Measurements from ENCODE around the gene IL17RA. TPM values are rescaled to one million over a fixed set of nuclear protein-coding genes. Genes with fewer than 3 reads are reported as not detected.
"Not testable (repeated sequence)": the region's sequence is repeated elsewhere in the genome, so short reads cannot be mapped to it uniquely, and the experiment has no call there.

IL17RA gene
- total and polyA plus RNA-seq, 2 of the 4 experiments (the other 2 are of a cell fraction), result 5.2 to 15.3 TPM

GRCh38 chr22:17035976-17036841 is 48.6 kb upstream of the IL17RA start:
- H3K4me1 ChIP-seq (ENCODE audit: control insufficient read depth, insufficient read depth, low read length); intact Hi-C loops (cut with micrococcal nuclease); H3K56ac ChIP-seq (ENCODE audit: extremely low read depth, insufficient read depth, low read length); H3K4ac ChIP-seq (ENCODE audit: low read depth, low read length); H3K4me3 ChIP-seq (ENCODE audit: insufficient read depth, low read depth, low read length); H2BK15ac ChIP-seq (ENCODE audit: low read depth, low read length); H4K91ac ChIP-seq (ENCODE audit: insufficient read depth, low read depth, low read length); H3K4me2 ChIP-seq (ENCODE audit: low read depth, low read length); H3K79me1 ChIP-seq (ENCODE audit: low read depth in 1 of 2, low read length in 2 of 2); H2BK120ac ChIP-seq (ENCODE audit: low read depth, low read length); dilution Hi-C loops (cut with HindIII; ENCODE audit: low sequenced_read_pairs, unreplicated experiment); BruUV-seq (replicated peaks); H2BK20ac ChIP-seq (ENCODE audit: low read depth, low read length); in situ Hi-C loops (cut with MboI; ENCODE audit: low sequenced_read_pairs); H3K23ac ChIP-seq (ENCODE audit: low read depth, low read length); H3K27ac ChIP-seq (ENCODE audit: insufficient read depth, low read length); H4K8ac ChIP-seq (ENCODE audit: low read depth in 2 of 2, low read length in 2 of 2); CTCF ChIA-PET; H3K27me3 ChIP-seq (ENCODE audit: control insufficient read depth, insufficient read depth, low read length); DNase-seq; H2BK5ac ChIP-seq (ENCODE audit: low read depth, low read length, poor library complexity, severe bottlenecking); H3K18ac ChIP-seq (ENCODE audit: low read depth, low read length); H3K14ac ChIP-seq (replicated peaks; ENCODE audit: low read depth, low read length); H4K5ac ChIP-seq (ENCODE audit: low read depth, low read length); H3K9me3 ChIP-seq (ENCODE audit: control insufficient read depth, insufficient read depth, low read length); H3K9ac ChIP-seq (ENCODE audit: low read depth, low read length); H4K20me1 ChIP-seq (ENCODE audit: insufficient read depth, low read length); ATAC-seq (ENCODE audit: low read depth); H3K36me3 ChIP-seq (ENCODE audit: control insufficient read depth, insufficient read depth, low read length); POLR2A ChIA-PET (ENCODE audit: unreplicated experiment); H3K9me1 ChIP-seq (ENCODE audit: insufficient read depth, low read length); H2AK9ac ChIP-seq (replicated peaks; ENCODE audit: low read depth, low read length, poor library complexity); H2AFZ ChIP-seq (replicated peaks; ENCODE audit: low read length, poor library complexity); H2AK5ac ChIP-seq (ENCODE audit: low read depth, low read length): not testable (repeated sequence)
- WGBS, 2 experiments (ENCODE audit: extremely low coverage in 2 of 2, insufficient read length in 1 of 2), result 0% methylated on average over 1 of the region's 56 CpGs; no CpG with 5 or more reads in 1 of the 2 experiments

GRCh38 chr22:17036842-17037711 is 47.7 kb upstream of the IL17RA start:
- H3K79me1 ChIP-seq (ENCODE audit: low read depth in 1 of 2, low read length in 2 of 2); H3K23ac ChIP-seq (ENCODE audit: low read depth, low read length); in situ Hi-C loops (cut with MboI; ENCODE audit: low sequenced_read_pairs); H3K4ac ChIP-seq (ENCODE audit: low read depth, low read length); H4K8ac ChIP-seq (ENCODE audit: low read depth in 2 of 2, low read length in 2 of 2); H3K56ac ChIP-seq (ENCODE audit: extremely low read depth, insufficient read depth, low read length); H2BK5ac ChIP-seq (ENCODE audit: low read depth, low read length, poor library complexity, severe bottlenecking); BruUV-seq (replicated peaks); H3K9me3 ChIP-seq (ENCODE audit: control insufficient read depth, insufficient read depth, low read length); H3K9ac ChIP-seq (ENCODE audit: low read depth, low read length); H2BK20ac ChIP-seq (ENCODE audit: low read depth, low read length); H3K27me3 ChIP-seq (ENCODE audit: control insufficient read depth, insufficient read depth, low read length); DNase-seq; H4K20me1 ChIP-seq (ENCODE audit: insufficient read depth, low read length); H4K5ac ChIP-seq (ENCODE audit: low read depth, low read length); H3K18ac ChIP-seq (ENCODE audit: low read depth, low read length); H2AFZ ChIP-seq (replicated peaks; ENCODE audit: low read length, poor library complexity); H4K91ac ChIP-seq (ENCODE audit: insufficient read depth, low read depth, low read length); intact Hi-C loops (cut with micrococcal nuclease); H2BK15ac ChIP-seq (ENCODE audit: low read depth, low read length); H3K27ac ChIP-seq (ENCODE audit: insufficient read depth, low read length); H2BK120ac ChIP-seq (ENCODE audit: low read depth, low read length); H3K36me3 ChIP-seq (ENCODE audit: control insufficient read depth, insufficient read depth, low read length); H3K9me1 ChIP-seq (ENCODE audit: insufficient read depth, low read length); CTCF ChIA-PET; H3K4me1 ChIP-seq (ENCODE audit: control insufficient read depth, insufficient read depth, low read length); H3K14ac ChIP-seq (replicated peaks; ENCODE audit: low read depth, low read length); H2AK9ac ChIP-seq (replicated peaks; ENCODE audit: low read depth, low read length, poor library complexity); dilution Hi-C loops (cut with HindIII; ENCODE audit: low sequenced_read_pairs, unreplicated experiment); H3K4me2 ChIP-seq (ENCODE audit: low read depth, low read length); H2AK5ac ChIP-seq (ENCODE audit: low read depth, low read length); POLR2A ChIA-PET (ENCODE audit: unreplicated experiment); H3K4me3 ChIP-seq (ENCODE audit: insufficient read depth, low read depth, low read length): not testable (repeated sequence)
- WGBS, 2 experiments (ENCODE audit: extremely low coverage in 2 of 2, insufficient read length in 1 of 2), result 27% methylated on average over 3 of the region's 56 CpGs; no CpG with 5 or more reads in 1 of the 2 experiments
- peak; percentile 46; the same call in 1 of the 2 replicates for ATAC-seq (ENCODE audit: low read depth)
